ENCODE data around the gene THAP3. TPM values are rescaled to one million over a fixed set of nuclear protein-coding genes. Genes with fewer than 3 reads are reported as not detected.

Gene THAP3
- polyA plus RNA-seq (2013, experiment 1 of 4), result 26.1 TPM
- polyA plus RNA-seq (2013, experiment 2 of 4), result 20.9 TPM
- 25.2 TPM for polyA plus RNA-seq (2013, experiment 3 of 4)
- 25.7 TPM for polyA plus RNA-seq (2013, experiment 4 of 4)

- WGBS, 2 experiments, result 2% methylated on average over 73 of the region's 73 CpGs
- Histone ChIP-seq H3K9me3 (ENCODE audit: control insufficient read depth, low read length) (no peaks in the 10 kb centered on the region), H3K27me3 (ENCODE audit: control insufficient read depth, insufficient read depth, low read length, poor library complexity, severe bottlenecking) (no peaks in the 10 kb centered on the region), H3K4me1 (ENCODE audit: control insufficient read depth, insufficient read depth, low read length) (peaks cover 3% of the 10 kb centered on the region), H3K36me3 (ENCODE audit: control insufficient read depth, insufficient read depth, low read length) (peaks cover 45% of the 10 kb centered on the region), H3K4me3 (ENCODE audit: insufficient read depth, low read depth, low read length) (peak within 1 kb of the TSS; percentile 84), H3K27ac (ENCODE audit: insufficient read depth, low read depth, low read length, poor library complexity, severe bottlenecking) (peak within 1 kb of the TSS; percentile 86)
Measured at GRCh38 chr1:6624710-6625583, at the start of gene THAP3. THAP3 (plus strand) TSS chr1:6624868; CDS start chr1:6625219, 351 bp downstream.

- H3K4me1 ChIP-seq (ENCODE audit: control insufficient read depth, insufficient read depth, low read length), result peaks cover 17% of the 10 kb centered on the region
- H3K27me3 ChIP-seq (ENCODE audit: control insufficient read depth, insufficient read depth, low read length, poor library complexity, severe bottlenecking), result no peaks in the 10 kb centered on the region
- no peak overlapping the region for H3K27ac ChIP-seq (ENCODE audit: insufficient read depth, low read depth, low read length, poor library complexity, severe bottlenecking)
- H3K36me3 ChIP-seq (ENCODE audit: control insufficient read depth, insufficient read depth, low read length), result no peaks in the 10 kb centered on the region
- H3K4me3 ChIP-seq (ENCODE audit: insufficient read depth, low read depth, low read length), result no peak overlapping the region
- WGBS, 2 experiments, result 86 to 87% methylated on average over 6 of the region's 6 CpGs
- H3K9me3 ChIP-seq (ENCODE audit: control insufficient read depth, low read length), result no peaks in the 10 kb centered on the region
Measured at GRCh38 chr1:6577831-6578525, 46.7 kb upstream of the THAP3 start.

- 92 to 93% methylated on average over 14 of the region's 14 CpGs for WGBS, 2 experiments
Measured at GRCh38 chr1:6578624-6579373, 45.9 kb upstream of the THAP3 start.

GRCh38 chr1:6579374-6580118 lies 45.1 kb upstream of the THAP3 start, which contains the start of gene ZBTB48:
ZBTB48 (plus strand) TSS chr1:6579994; CDS start chr1:6580610, 616 bp downstream.
- H3K27ac ChIP-seq (ENCODE audit: insufficient read depth, low read depth, low read length, poor library complexity, severe bottlenecking), result peak within 1 kb of the TSS; percentile 73
- H3K36me3 ChIP-seq (ENCODE audit: control insufficient read depth, insufficient read depth, low read length), result no peaks in the 10 kb centered on the region
- no peaks in the 10 kb centered on the region for H3K27me3 ChIP-seq (ENCODE audit: control insufficient read depth, insufficient read depth, low read length, poor library complexity, severe bottlenecking)
- H3K9me3 ChIP-seq (ENCODE audit: control insufficient read depth, low read length), result no peaks in the 10 kb centered on the region
- 21% methylated on average over 58 of the region's 58 CpGs for WGBS, 2 experiments
- H3K4me1 ChIP-seq (ENCODE audit: control insufficient read depth, insufficient read depth, low read length), result peaks cover 17% of the 10 kb centered on the region
- peak within 1 kb of the TSS; percentile 96 for H3K4me3 ChIP-seq (ENCODE audit: insufficient read depth, low read depth, low read length)

More at GRCh38 chr1:6578624-6579373, 45.9 kb upstream of the THAP3 start:
- Histone ChIP-seq H3K27me3 (ENCODE audit: control insufficient read depth, insufficient read depth, low read length, poor library complexity, severe bottlenecking) (no peaks in the 10 kb centered on the region), H3K36me3 (ENCODE audit: control insufficient read depth, insufficient read depth, low read length) (no peaks in the 10 kb centered on the region), H3K9me3 (ENCODE audit: control insufficient read depth, low read length) (no peaks in the 10 kb centered on the region), H3K4me3 (ENCODE audit: insufficient read depth, low read depth, low read length) (peak overlapping the region; percentile 96), H3K4me1 (ENCODE audit: control insufficient read depth, insufficient read depth, low read length) (peaks cover 17% of the 10 kb centered on the region), H3K27ac (ENCODE audit: insufficient read depth, low read depth, low read length, poor library complexity, severe bottlenecking) (no peak overlapping the region)

GRCh38 chr1:6580119-6580592 lies 44.5 kb upstream of the THAP3 start:
- Histone ChIP-seq H3K27me3 (ENCODE audit: control insufficient read depth, insufficient read depth, low read length, poor library complexity, severe bottlenecking) (no peaks in the 10 kb centered on the region), H3K27ac (ENCODE audit: insufficient read depth, low read depth, low read length, poor library complexity, severe bottlenecking) (no peak overlapping the region), H3K36me3 (ENCODE audit: control insufficient read depth, insufficient read depth, low read length) (no peaks in the 10 kb centered on the region), H3K4me1 (ENCODE audit: control insufficient read depth, insufficient read depth, low read length) (peaks cover 17% of the 10 kb centered on the region), H3K4me3 (ENCODE audit: insufficient read depth, low read depth, low read length) (peak overlapping the region; percentile 96), H3K9me3 (ENCODE audit: control insufficient read depth, low read length) (no peaks in the 10 kb centered on the region)
- 2 to 3% methylated on average over 30 of the region's 30 CpGs for WGBS, 2 experiments

- Histone ChIP-seq H3K36me3 (ENCODE audit: control insufficient read depth, insufficient read depth, low read length) (no peaks in the 10 kb centered on the region), H3K4me3 (ENCODE audit: insufficient read depth, low read depth, low read length) (peak overlapping the region; percentile 96), H3K9me3 (ENCODE audit: control insufficient read depth, low read length) (no peaks in the 10 kb centered on the region), H3K4me1 (ENCODE audit: control insufficient read depth, insufficient read depth, low read length) (peaks cover 17% of the 10 kb centered on the region), H3K27ac (ENCODE audit: insufficient read depth, low read depth, low read length, poor library complexity, severe bottlenecking) (no peak overlapping the region), H3K27me3 (ENCODE audit: control insufficient read depth, insufficient read depth, low read length, poor library complexity, severe bottlenecking) (no peaks in the 10 kb centered on the region)
- WGBS, 2 experiments, result 52 to 57% methylated on average over 19 of the region's 19 CpGs
Measured at GRCh38 chr1:6580593-6581409, 43.9 kb upstream of the THAP3 start.

- 94% methylated on average over 10 of the region's 10 CpGs for WGBS, 2 experiments
- H3K4me1 ChIP-seq (ENCODE audit: control insufficient read depth, insufficient read depth, low read length), result peaks cover 17% of the 10 kb centered on the region
- H3K27me3 ChIP-seq (ENCODE audit: control insufficient read depth, insufficient read depth, low read length, poor library complexity, severe bottlenecking), result no peaks in the 10 kb centered on the region
- no peaks in the 10 kb centered on the region for H3K36me3 ChIP-seq (ENCODE audit: control insufficient read depth, insufficient read depth, low read length)
- no peaks in the 10 kb centered on the region for H3K9me3 ChIP-seq (ENCODE audit: control insufficient read depth, low read length)
- no peak overlapping the region for H3K4me3 ChIP-seq (ENCODE audit: insufficient read depth, low read depth, low read length)
- H3K27ac ChIP-seq (ENCODE audit: insufficient read depth, low read depth, low read length, poor library complexity, severe bottlenecking), result no peak overlapping the region
Measured at GRCh38 chr1:6581561-6582305, 42.9 kb upstream of the THAP3 start.

- peaks cover 17% of the 10 kb centered on the region for H3K4me1 ChIP-seq (ENCODE audit: control insufficient read depth, insufficient read depth, low read length)
- H3K4me3 ChIP-seq (ENCODE audit: insufficient read depth, low read depth, low read length), result no peak overlapping the region
- H3K36me3 ChIP-seq (ENCODE audit: control insufficient read depth, insufficient read depth, low read length), result peaks cover 3% of the 10 kb centered on the region
- H3K27ac ChIP-seq (ENCODE audit: insufficient read depth, low read depth, low read length, poor library complexity, severe bottlenecking), result no peak overlapping the region
- 92 to 97% methylated on average over 1 of the region's 1 CpG for WGBS, 2 experiments
- no peaks in the 10 kb centered on the region for H3K9me3 ChIP-seq (ENCODE audit: control insufficient read depth, low read length)
- no peaks in the 10 kb centered on the region for H3K27me3 ChIP-seq (ENCODE audit: control insufficient read depth, insufficient read depth, low read length, poor library complexity, severe bottlenecking)
Measured at GRCh38 chr1:6582370-6582769, 42.3 kb upstream of the THAP3 start.
